Mucosa of stomach (tissue), 1 donor: ENCODE results near the gene MAFG.

Source experiments
- H3K27me3 ChIP-seq: one replicate; pipeline ENCODE4 v1.7.0; 2013; ENCODE audit warnings: mild to moderate bottlenecking, low read length; ENCODE audit not compliant: control insufficient read depth, insufficient read depth
- H3K36me3 ChIP-seq: one replicate; pipeline ENCODE4 v1.7.0; 2013; ENCODE audit warnings: low read length; ENCODE audit not compliant: control insufficient read depth, insufficient read depth
- H3K4me1 ChIP-seq: one replicate; pipeline ENCODE4 v1.7.0; 2013; ENCODE audit warnings: mild to moderate bottlenecking, low read length; ENCODE audit not compliant: control insufficient read depth, insufficient read depth
- H3K4me3 ChIP-seq: one replicate; pipeline ENCODE4 v1.7.0; 2013; ENCODE audit warnings: low read length
- H3K9ac ChIP-seq: one replicate; pipeline ENCODE4 v1.7.0; 2013; ENCODE audit warnings: mild to moderate bottlenecking, low read length, moderate library complexity
- H3K9me3 ChIP-seq: one replicate; pipeline ENCODE4 v1.7.0; 2013; ENCODE audit warnings: mild to moderate bottlenecking, low read length, moderate library complexity; ENCODE audit not compliant: control insufficient read depth
- donor health status: Pancreatic carcinoma.

MAFG gene

GRCh38 chr17:81962499-81963441 is 35.2 kb upstream of the MAFG start:
- Histone ChIP-seq H3K27me3 (peaks cover 63% of the 10 kb centered on the region), H3K4me1 (peaks cover 14% of the 10 kb centered on the region), H3K9ac (no peak overlapping the region), H3K36me3 (no peaks in the 10 kb centered on the region), H3K9me3 (no peaks in the 10 kb centered on the region), H3K4me3 (no peak overlapping the region)

DNA sequence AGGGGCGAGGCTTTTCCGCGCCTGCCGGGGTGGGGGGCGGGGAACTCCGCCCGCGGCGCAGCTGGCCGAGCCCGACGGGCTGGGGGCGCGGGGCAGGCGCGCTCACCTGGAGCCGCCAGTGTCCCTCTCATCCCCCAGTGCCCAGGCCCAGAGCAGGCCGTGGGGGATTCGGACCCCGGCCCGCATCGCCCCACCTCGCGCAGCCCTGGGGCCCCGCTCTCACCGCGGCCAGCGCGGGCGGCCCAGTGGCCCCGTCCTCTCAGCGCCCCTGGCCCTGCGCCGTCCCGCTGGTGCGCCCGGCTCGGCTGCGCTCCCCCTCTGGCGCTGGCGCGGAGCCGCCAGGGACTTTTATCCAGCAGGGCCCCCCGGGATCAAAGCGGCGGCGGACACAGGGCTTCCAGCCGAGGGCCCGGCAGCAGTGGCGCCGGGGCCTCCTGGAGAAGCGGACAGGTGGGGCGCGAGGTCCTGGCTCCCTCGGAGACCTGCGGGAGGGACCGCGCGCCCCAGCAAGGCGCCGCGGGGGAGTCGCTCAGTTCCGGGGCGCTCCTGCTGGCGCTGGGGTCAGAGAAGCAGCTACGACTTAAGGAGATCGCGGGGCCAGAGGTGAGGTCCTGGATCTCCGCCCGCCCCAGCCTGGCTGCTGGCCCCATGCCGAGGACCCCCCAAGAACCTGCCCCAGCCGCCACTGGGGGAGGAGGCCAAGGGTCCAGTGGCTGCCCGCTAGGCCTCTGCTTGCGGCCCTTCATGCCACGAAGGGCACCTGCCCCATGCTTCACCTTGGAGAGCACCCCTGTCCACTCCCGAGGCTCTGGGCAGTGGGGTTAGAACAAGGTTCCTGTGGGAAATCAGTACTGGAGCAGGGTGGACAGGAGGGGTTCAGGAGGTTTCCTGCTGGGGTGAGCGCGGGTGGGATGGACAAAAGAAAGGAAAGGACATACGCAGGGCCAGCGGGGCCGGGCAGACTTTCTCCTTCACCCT is 34.3 kb upstream of the MAFG start:
- Histone ChIP-seq H3K9me3 (no peaks in the 10 kb centered on the region), H3K4me1 (peaks cover 6% of the 10 kb centered on the region), H3K27me3 (peaks cover 64% of the 10 kb centered on the region), H3K9ac (no peak overlapping the region), H3K4me3 (no peak overlapping the region), H3K36me3 (no peaks in the 10 kb centered on the region)

DNA sequence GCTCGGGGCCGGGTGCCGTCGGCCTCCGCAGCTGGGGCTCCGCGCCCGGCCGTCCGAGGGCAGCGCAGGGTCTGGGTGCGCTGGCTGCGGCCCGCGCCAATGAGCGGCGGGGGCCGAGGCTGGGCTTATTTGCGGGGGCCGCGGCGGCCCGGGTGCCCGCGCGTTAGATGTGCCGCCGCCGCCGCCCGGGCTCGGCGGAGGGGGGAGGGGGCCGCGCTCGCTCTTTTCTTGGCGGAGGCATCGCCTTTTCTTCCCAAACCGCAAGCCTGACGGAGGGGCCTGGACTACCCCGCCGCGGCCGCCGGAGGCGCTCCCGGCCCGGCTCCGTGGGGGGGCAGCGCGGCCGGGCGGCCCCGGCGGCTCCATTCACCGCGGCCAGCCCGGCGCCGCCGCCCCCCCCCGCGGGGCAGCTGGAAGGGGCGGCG is 33.6 kb upstream of the MAFG start, which contains the start of gene NOTUM:
Gene NOTUM, minus strand, starts transcription at position 101 of the 425 bp plus-strand sequence. CDS start 278 bp downstream, outside the sequence.
- Histone ChIP-seq H3K4me3 (no peak within 1 kb of the TSS), H3K36me3 (no peaks in the 10 kb centered on the region), H3K27me3 (peaks cover 64% of the 10 kb centered on the region), H3K4me1 (peaks cover 6% of the 10 kb centered on the region), H3K9ac (no peak within 1 kb of the TSS), H3K9me3 (no peaks in the 10 kb centered on the region)

DNA sequence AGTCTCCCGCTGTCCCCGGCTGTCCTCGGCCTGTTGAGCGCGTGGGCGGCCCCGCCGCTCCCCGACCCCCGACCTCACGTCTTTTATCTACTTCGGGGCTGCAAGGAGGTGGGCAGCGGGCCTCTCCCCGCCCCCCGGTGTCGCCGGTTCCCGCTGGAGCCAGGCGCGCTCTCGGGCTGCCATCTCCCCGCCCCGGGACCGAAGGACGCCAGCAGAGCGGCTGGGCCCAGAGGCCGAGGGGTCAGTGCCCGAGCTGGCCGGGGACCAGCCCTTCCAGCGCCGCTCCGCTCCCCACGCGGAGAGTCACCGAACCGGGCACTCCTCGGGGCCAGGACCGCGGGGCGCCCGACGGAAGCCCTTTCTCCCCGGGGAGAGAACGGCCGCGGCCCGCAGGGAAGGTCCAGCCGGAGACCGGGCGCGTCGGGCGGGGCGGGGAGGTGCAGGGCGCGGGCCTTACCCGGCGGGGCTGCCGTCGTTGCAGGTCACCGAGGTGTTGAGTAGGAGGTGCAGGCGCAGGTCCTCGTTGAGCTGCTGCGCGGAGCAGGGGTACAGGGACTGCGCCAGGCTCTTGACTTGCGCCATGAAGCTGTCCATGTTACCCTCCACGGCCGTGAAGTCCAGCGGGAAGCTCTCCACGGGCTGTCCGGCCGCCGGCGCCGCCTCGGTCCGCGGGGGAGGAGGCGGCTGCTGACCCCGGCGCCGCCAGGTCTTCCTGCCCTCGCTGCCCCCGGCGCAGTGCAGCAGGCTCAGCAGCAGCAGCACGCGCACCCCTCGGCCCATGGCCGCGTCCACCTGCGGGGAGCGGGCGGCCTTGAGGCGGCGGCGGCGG is 32.8 kb upstream of the MAFG start:
- peaks cover 64% of the 10 kb centered on the region for H3K27me3 ChIP-seq
- H3K36me3 ChIP-seq, result no peaks in the 10 kb centered on the region
- no peaks in the 10 kb centered on the region for H3K9me3 ChIP-seq
- peaks cover 6% of the 10 kb centered on the region for H3K4me1 ChIP-seq
- H3K9ac ChIP-seq, result no peak overlapping the region
- H3K4me3 ChIP-seq, result no peak overlapping the region

- Histone ChIP-seq H3K4me1 (peaks cover 6% of the 10 kb centered on the region), H3K36me3 (no peaks in the 10 kb centered on the region), H3K9me3 (no peaks in the 10 kb centered on the region), H3K4me3 (no peak overlapping the region), H3K27me3 (peaks cover 64% of the 10 kb centered on the region), H3K9ac (no peak overlapping the region)
Observed at GRCh38 chr17:81959362-81960129, 32.0 kb upstream of the MAFG start.

GRCh38 chr17:81958633-81959342 is 31.3 kb upstream of the MAFG start:
- Histone ChIP-seq H3K4me3 (no peak overlapping the region), H3K9me3 (no peaks in the 10 kb centered on the region), H3K36me3 (no peaks in the 10 kb centered on the region), H3K9ac (no peak overlapping the region), H3K27me3 (peaks cover 59% of the 10 kb centered on the region), H3K4me1 (peaks cover 6% of the 10 kb centered on the region)

- H3K4me1 ChIP-seq, result peaks cover 6% of the 10 kb centered on the region
- no peaks in the 10 kb centered on the region for H3K9me3 ChIP-seq
- H3K9ac ChIP-seq, result no peak overlapping the region
- peaks cover 50% of the 10 kb centered on the region for H3K27me3 ChIP-seq
- H3K36me3 ChIP-seq, result no peaks in the 10 kb centered on the region
- no peak overlapping the region for H3K4me3 ChIP-seq
Observed at GRCh38 chr17:81957691-81958432, 30.3 kb upstream of the MAFG start.

- no peak overlapping the region for H3K9ac ChIP-seq
- no peaks in the 10 kb centered on the region for H3K9me3 ChIP-seq
- H3K36me3 ChIP-seq, result no peaks in the 10 kb centered on the region
- H3K4me1 ChIP-seq, result peaks cover 6% of the 10 kb centered on the region
- peaks cover 41% of the 10 kb centered on the region for H3K27me3 ChIP-seq
- no peak overlapping the region for H3K4me3 ChIP-seq
Observed at GRCh38 chr17:81956607-81957589, 29.4 kb upstream of the MAFG start.

DNA sequence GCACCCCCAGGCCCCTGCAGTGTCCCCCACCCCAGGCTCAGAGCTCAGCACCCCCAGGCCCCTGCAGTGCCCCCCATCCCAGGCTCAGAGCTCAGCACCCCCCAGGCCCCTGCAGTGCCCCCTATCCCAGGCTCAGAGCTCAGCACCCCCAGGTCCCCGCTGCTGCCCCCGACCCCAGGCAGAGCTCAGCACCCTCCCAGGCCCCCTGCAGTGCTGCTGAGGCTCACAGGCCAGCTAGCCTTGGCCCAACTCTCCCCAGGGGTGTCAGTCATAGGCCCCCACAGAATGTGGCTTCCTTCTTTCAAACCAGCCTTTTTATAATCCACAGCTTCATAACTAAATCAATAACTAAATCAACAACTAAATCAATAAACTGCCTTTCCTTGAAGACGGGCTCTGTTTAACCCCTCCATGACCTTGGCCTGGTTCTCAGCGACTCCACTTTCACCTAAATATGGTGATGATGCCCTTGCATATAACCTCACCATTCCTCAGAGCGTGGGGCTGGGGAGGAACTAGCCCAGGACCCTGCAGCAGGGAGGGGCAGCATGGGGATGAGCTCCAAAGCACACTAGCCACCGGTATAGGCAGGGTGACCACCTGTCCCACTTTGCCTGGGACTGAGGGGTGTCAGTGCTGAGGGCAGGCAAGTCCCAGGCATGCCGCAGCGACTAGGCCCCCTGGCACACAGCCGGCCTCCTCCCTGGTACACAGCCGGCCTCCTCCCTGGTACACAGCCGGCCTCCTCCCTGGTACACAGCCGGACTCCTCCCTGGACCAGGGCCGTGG is 28.4 kb upstream of the MAFG start:
- H3K27me3 ChIP-seq, result peaks cover 36% of the 10 kb centered on the region

More for the DNA sequence above, 28.4 kb upstream of the MAFG start:
- Histone ChIP-seq H3K9me3 (no peaks in the 10 kb centered on the region), H3K9ac (no peak overlapping the region), H3K36me3 (no peaks in the 10 kb centered on the region), H3K4me3 (no peak overlapping the region), H3K4me1 (peaks cover 6% of the 10 kb centered on the region)
